Measurements from ENCODE around the gene TMTC2. TPM values are rescaled to one million over a fixed set of nuclear protein-coding genes. Genes with fewer than 3 reads are reported as not detected.

TMTC2 gene
- total and polyA plus RNA-seq, 3 donors from 2014 or later = 8.1 to 22.4 (median 19.4) TPM

DNA sequence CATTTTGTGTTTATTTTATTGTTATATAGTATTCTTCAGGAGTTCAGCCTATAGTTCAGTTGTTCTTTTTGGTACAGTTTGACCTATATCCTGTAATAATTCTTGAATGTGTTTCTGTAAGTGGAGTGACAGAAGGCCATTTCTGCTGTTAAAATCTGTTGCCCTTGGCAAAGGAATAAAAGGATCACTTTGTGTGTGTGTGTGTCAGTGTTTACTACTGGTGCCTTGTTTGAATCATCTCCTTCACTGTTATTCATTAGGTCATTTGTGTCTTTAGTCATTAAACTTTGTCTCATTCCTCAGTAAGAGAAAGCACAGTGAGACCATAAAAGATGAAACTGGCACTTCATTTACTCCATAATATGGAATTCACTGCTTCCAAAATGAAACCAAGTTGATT lies 130.7 kb downstream of the TMTC2 start:
- Histone ChIP-seq H3K27me3 (no peaks in the 10 kb centered on the region), H3K4me3 (no peak overlapping the region), H3K36me3 (ENCODE audit: low read depth, missing control alignments) (no peaks in the 10 kb centered on the region), H3K4me1 (no peaks in the 10 kb centered on the region), H3K9me3 (no peaks in the 10 kb centered on the region), H3K27ac (no peak overlapping the region)
- TF ChIP-seq POLR2A (IDR thresholded peaks at IDR 0.05) = no peak
- intact Hi-C loops (cut with DNase I; ENCODE audit: low total_unique reads) = no loop called here
- no peak for DNase-seq

- no peaks in the 10 kb centered on the region for H3K4me1 ChIP-seq
- DNase-seq = no peak
- H3K27me3 ChIP-seq = no peaks in the 10 kb centered on the region
- no peak overlapping the region for H3K27ac ChIP-seq
- H3K36me3 ChIP-seq (ENCODE audit: low read depth, missing control alignments) = no peaks in the 10 kb centered on the region
- TF ChIP-seq CTCF (IDR thresholded peaks at IDR 0.05) (no peak), POLR2A (IDR thresholded peaks at IDR 0.05) (no peak)
- no peaks in the 10 kb centered on the region for H3K9me3 ChIP-seq
- intact Hi-C loops (cut with DNase I; ENCODE audit: low total_unique reads) = no loop called here
- no peak overlapping the region for H3K4me3 ChIP-seq
- WGBS, 2 donors = 93 to 95% methylated on average over 1 of the region's 1 CpG
Measured at GRCh38 chr12:82818271-82819035, 131.7 kb downstream of the TMTC2 start.

- H3K27me3 ChIP-seq = no peaks in the 10 kb centered on the region
- no peak for TF ChIP-seq CTCF (IDR thresholded peaks at IDR 0.05)
- no peak for TF ChIP-seq POLR2A (IDR thresholded peaks at IDR 0.05)
- no peaks in the 10 kb centered on the region for H3K36me3 ChIP-seq (ENCODE audit: low read depth, missing control alignments)
- no peak overlapping the region for H3K27ac ChIP-seq
- intact Hi-C loops (cut with DNase I; ENCODE audit: low total_unique reads) = no loop called here
- no peak overlapping the region for H3K4me3 ChIP-seq
- DNase-seq = no peak
- no peaks in the 10 kb centered on the region for H3K9me3 ChIP-seq
- no peaks in the 10 kb centered on the region for H3K4me1 ChIP-seq
Measured at GRCh38 chr12:82826505-82826904, 139.8 kb downstream of the TMTC2 start.

DNA sequence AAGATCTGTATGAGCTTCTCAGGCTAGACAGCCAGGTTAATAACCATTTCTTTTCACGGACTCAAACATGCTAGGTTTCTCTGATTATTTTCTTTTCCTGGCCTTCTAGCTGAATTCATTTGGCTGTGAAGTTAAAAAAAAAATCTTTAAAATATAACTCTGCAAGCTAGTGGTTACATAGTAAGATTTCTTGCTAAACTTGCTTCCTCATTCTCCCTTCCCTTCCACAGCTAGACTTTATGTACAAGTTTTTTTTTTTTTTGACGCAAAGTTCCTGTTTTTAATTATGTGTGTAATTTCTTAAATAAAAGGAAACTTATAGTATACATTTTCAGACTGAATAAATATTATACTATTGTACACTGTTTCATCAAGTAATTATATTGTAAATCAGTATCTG lies 145.4 kb downstream of the TMTC2 start:
- no peaks in the 10 kb centered on the region for H3K27me3 ChIP-seq
- H3K4me3 ChIP-seq = no peak overlapping the region
- H3K9me3 ChIP-seq = no peaks in the 10 kb centered on the region
- H3K4me1 ChIP-seq = no peaks in the 10 kb centered on the region
- no peak for DNase-seq
- intact Hi-C loops (cut with DNase I; ENCODE audit: low total_unique reads) = no loop called here
- no peak for TF ChIP-seq POLR2A (IDR thresholded peaks at IDR 0.05)
- no peak for TF ChIP-seq CTCF (IDR thresholded peaks at IDR 0.05)
- 83 to 84% methylated on average over 2 of the region's 2 CpGs for WGBS, 2 donors
- no peak overlapping the region for H3K27ac ChIP-seq
- H3K36me3 ChIP-seq (ENCODE audit: low read depth, missing control alignments) = no peaks in the 10 kb centered on the region

DNA sequence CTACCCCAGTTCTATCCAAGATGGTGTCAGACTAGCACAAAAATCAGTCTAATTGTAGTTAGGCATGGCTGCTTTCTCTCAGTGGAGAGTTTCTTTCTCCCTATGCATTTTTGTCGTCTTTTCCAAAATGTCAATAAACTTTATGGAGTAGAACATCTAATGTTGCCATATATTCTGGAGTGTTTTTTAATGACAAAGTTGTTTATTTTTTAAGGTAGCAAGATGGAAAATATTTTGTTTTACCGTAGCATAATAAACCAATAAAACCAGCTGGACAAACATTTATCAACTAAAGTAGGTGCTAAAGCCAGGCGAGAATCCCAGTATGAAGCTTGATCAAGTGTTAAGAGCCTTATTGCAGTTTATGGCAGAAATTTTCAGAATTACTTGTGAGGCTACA lies 146.3 kb downstream of the TMTC2 start:
- DNase-seq = no peak
- Histone ChIP-seq H3K4me3 (no peak overlapping the region), H3K36me3 (ENCODE audit: low read depth, missing control alignments) (no peaks in the 10 kb centered on the region), H3K4me1 (no peaks in the 10 kb centered on the region), H3K27me3 (no peaks in the 10 kb centered on the region), H3K9me3 (no peaks in the 10 kb centered on the region), H3K27ac (no peak overlapping the region)
- 76 to 79% methylated on average over 3 of the region's 3 CpGs for WGBS, 2 donors
- no peak for TF ChIP-seq CTCF (IDR thresholded peaks at IDR 0.05)
- no peak for TF ChIP-seq POLR2A (IDR thresholded peaks at IDR 0.05)
- intact Hi-C loops (cut with DNase I; ENCODE audit: low total_unique reads) = no loop called here

Data from testis (tissue), 3 donors.